Left ventricle myocardium inferior (tissue), 1 donor: Measurements from ENCODE around the gene RBFOX1. TPM values are rescaled to one million over a fixed set of nuclear protein-coding genes. Genes with fewer than 3 reads are reported as not detected.

Experiments used
- DNase-seq: peaks from one replicate; pipeline ENCODE4 v3.0.0-alpha.2; 2020
- H3K27ac ChIP-seq: fragments of 200-600 bp; replicated peaks from 2 replicates; pipeline ENCODE4 v1.8.0; 2021
- H3K27me3 ChIP-seq: fragments of 200-600 bp; 2 replicates; pipeline ENCODE4 v1.8.0; 2021; ENCODE audit warnings: low read depth
- H3K36me3 ChIP-seq: fragments of 200-600 bp; 2 replicates; pipeline ENCODE4 v1.8.0; 2021
- H3K4me1 ChIP-seq: fragments of 200-600 bp; 2 replicates; pipeline ENCODE4 v1.8.0; 2021
- H3K4me3 ChIP-seq: fragments of 200-600 bp; 2 replicates; pipeline ENCODE4 v1.8.0; 2021; ENCODE audit warnings: mild to moderate bottlenecking, moderate library complexity
- H3K9me3 ChIP-seq: fragments of 200-600 bp; replicated peaks from 2 replicates; pipeline ENCODE4 v1.8.0; 2021
- CTCF ChIP-seq: fragments of 200-600 bp; IDR thresholded peaks from 2 replicates; pipeline ENCODE4 v1.8.0; 2021; ENCODE audit warnings: antibody characterized with exemption, mild to moderate bottlenecking, borderline replicate concordance
- intact Hi-C: fragments of 100-400 bp; cut with micrococcal nuclease; formaldehyde crosslinking; loops from one replicate; pipeline ENCODE4 v1.11.0; 2022
- total RNA-seq: library from RNA; stranded (reverse); fragmentation: NEBNext Ultra II Directional; extraction: Animal tissue kit (Norgen Biotek cat#: 25700); gene quantifications from one replicate; pipeline ENCODE4 v1.2.1, GENCODE V29; 2021
- donor health status: DM: no; HTN: yes; CAD: no; lungs with severe emphysema.

Gene RBFOX1
- total RNA-seq, 1 donor from 2014 or later = 71.8 TPM

DNA sequence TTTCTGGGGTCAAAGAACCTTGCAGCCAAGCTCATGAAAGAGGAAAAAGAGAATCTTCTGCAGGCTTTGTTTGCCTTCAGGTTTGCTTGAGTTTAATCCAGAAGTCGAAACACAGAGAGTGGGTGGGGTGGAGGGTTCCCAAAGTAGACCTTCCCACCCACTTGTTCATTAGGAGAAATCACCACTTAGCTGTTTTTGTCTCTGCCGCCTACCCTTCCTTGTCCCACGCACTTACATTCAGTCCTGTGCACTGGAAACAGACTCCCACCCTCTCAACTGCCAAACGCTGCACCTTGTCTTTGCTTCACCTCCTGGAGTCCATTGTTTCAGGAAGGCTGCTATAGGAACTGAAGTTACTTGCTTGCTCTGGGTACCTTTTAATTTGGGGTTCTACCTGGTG is 38.6 kb upstream of the RBFOX1 start:
- no peak for TF ChIP-seq CTCF
- Histone ChIP-seq H3K4me3 (no peak overlapping the region), H3K27ac (no peak overlapping the region), H3K36me3 (no peaks in the 10 kb centered on the region), H3K4me1 (no peaks in the 10 kb centered on the region), H3K27me3 (peaks cover 6% of the 10 kb centered on the region), H3K9me3 (no peaks in the 10 kb centered on the region)
- DNase-seq = no peak
- intact Hi-C loops = no loop called here

DNA sequence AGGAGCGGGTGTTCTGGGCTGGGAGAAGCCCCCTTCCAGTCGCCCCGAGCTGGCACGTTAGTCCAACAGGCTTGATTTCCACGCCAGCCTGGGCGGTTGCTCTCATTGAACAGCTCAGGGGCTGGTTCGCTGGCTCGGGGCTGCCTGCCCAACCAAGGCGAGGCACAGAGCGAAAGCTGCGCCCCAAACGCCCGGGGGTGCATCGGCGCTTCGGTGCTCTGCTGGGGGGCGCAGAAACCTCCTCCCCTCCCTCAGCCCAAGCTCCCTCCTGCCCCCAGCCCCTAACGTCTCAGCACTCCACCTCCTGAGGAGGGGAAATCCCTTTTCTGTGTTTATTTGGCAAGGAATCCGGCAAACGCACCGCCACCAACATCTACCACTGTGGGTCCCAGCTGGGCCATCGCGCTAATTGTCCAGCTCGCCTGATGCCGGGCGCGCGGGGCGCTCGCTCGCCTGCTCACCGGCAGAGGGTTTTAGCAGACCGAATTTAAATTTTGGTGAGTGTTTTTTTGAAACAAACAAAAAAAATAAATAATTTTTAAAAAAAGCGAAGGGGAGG is 29.5 kb upstream of the RBFOX1 start:
- H3K36me3 ChIP-seq = no peaks in the 10 kb centered on the region
- peaks cover 17% of the 10 kb centered on the region for H3K4me1 ChIP-seq
- intact Hi-C loops = no loop called here
- peak overlapping the region; percentile 65 for H3K4me3 ChIP-seq
- H3K27ac ChIP-seq = no peak overlapping the region
- DNase-seq = peak; percentile 20
- peaks cover 32% of the 10 kb centered on the region for H3K27me3 ChIP-seq
- peak; percentile 43 for TF ChIP-seq CTCF
- no peaks in the 10 kb centered on the region for H3K9me3 ChIP-seq

DNA sequence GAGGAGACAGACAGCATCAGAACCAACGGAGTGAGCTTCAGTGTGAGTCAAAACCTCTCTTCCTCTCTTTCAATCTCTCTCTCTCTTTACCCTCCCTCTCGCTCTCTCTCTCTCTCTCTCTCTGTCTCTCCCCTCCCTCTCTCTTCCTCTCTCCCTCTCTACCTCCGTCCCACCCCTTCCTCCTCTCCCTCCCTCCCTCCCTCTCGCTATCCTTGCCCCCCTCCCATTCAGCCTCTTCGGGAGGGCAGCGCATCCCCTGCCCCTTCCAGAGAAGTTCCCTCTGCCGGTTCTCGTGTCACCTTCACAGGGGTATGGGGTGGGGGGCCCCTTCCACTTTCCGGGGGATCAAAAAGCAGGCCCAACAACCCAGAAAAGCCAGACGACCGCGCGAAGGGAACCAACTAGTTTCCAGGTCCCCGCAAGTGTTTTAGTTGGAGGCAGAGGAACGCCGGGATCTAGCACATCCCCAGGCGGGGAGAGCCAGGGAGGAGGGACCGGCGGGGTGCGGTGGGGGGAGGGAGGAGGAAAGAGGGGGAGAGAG is 28.9 kb upstream of the RBFOX1 start:
- peaks cover 17% of the 10 kb centered on the region for H3K4me1 ChIP-seq
- H3K9me3 ChIP-seq = no peaks in the 10 kb centered on the region
- peak overlapping the region; percentile 65 for H3K4me3 ChIP-seq
- no peak overlapping the region for H3K27ac ChIP-seq
- no peak for TF ChIP-seq CTCF
- no peaks in the 10 kb centered on the region for H3K36me3 ChIP-seq
- intact Hi-C loops = no loop called here
- no peak for DNase-seq
- H3K27me3 ChIP-seq = peaks cover 29% of the 10 kb centered on the region

DNA sequence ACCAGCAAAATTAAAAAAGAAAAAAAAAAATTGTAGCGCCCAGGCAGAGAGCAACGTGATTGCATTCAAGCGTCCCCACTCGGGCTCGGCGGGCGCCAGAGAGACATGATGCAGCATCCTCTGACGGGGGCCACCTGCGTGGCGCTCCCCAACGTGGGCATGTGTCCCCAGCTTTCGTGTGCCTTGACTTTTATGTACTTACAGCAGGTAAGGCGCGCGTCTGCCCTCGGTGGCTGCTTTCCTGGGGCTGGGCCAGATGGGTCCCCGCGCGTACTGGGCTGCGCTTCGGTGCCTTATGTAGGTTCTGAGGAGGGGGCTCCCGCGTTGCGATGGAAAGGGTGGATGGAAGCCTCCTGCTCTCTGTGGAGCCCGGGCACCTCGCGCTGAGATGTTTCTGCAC is 28.4 kb upstream of the RBFOX1 start:
- Histone ChIP-seq H3K36me3 (no peaks in the 10 kb centered on the region), H3K4me3 (peak overlapping the region; percentile 65), H3K4me1 (peaks cover 17% of the 10 kb centered on the region), H3K9me3 (no peaks in the 10 kb centered on the region), H3K27ac (no peak overlapping the region), H3K27me3 (peaks cover 29% of the 10 kb centered on the region)
- intact Hi-C loops = no loop called here
- DNase-seq = no peak
- TF ChIP-seq CTCF = no peak

GRCh38 chr16:7304958-7305357 is 27.7 kb upstream of the RBFOX1 start:
- no peak for TF ChIP-seq CTCF
- no peaks in the 10 kb centered on the region for H3K9me3 ChIP-seq
- H3K4me1 ChIP-seq = peaks cover 17% of the 10 kb centered on the region
- H3K4me3 ChIP-seq = peak overlapping the region; percentile 11
- DNase-seq = no peak
- intact Hi-C loops = no loop called here
- H3K27ac ChIP-seq = no peak overlapping the region
- no peaks in the 10 kb centered on the region for H3K36me3 ChIP-seq
- H3K27me3 ChIP-seq = peaks cover 29% of the 10 kb centered on the region
